HL-60/S4 treated with retinoic acid at 250 ng/mL for 4 days and 3 days (cell line): ENCODE results near the gene S100A7A.
"Not testable (repeated sequence)": the region's sequence is repeated elsewhere in the genome, so short reads cannot be mapped to it uniquely, and the experiment has no call there.

Source experiments
- in situ Hi-C: fragments of 300-500 bp; cut with MboI; formaldehyde crosslinking; loops from 2 replicates; pipeline ENCODE4 v1.7.0; 2022; ENCODE audit warnings: low sequenced_read_pairs

Gene S100A7A

GRCh38 chr1:153419436-153419793, 3.1 kb downstream of the S100A7A start:
- in situ Hi-C loops: not testable (repeated sequence)

- in situ Hi-C loops: no loop called here
These were observed 4.0 kb downstream of the S100A7A start for GRCh38 chr1:153420306-153420705.

DNA sequence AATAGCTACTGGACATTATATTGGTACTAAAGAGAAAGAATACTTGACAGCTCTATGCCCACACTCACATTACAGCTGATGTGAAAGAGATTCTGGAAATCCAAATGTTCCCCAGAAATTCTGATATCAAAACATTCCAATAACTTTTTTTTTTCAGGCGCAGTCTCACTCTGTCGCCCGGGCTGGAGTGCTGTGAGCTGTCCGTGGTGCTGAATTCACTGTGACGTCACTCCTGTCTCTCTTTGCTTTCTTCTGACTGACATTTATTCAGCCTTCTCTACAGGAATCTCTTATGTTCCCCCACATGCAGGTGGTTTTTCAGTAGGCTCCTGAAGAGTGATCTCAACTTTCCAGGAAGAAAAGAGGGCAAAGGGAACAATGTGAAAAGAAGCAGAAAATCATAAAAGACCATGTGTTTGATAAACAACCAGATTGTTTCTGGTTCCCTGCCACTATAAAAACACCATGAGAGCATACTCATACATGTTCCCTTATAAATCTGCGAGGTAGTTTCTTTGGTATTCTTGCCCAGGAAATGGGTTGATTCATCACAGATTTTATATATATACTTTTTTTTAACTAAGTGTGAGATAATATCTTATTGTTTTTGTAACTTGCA, 6.2 kb downstream of the S100A7A start:
- in situ Hi-C loops: no loop called here

DNA sequence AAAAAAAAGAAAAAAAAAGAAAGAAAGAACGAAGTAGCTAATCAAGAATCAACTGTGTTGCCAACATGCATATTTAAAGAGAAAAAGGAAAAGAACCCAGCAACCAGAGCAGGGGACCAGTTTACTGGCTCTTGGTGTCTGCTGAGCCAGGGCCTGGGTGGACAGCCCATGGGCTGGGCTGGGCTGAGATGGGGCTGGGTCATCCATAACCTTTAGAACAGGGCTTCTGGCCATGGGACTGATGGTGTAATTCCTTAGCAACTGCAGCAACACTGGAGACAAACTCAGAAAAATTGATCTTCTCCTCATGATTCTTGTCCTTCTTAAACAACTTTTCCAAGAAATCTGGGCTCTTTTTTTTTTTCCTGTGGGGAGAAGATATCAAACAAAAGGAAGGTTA, 10.5 kb downstream of the S100A7A start:
- in situ Hi-C loops: no loop called here

DNA sequence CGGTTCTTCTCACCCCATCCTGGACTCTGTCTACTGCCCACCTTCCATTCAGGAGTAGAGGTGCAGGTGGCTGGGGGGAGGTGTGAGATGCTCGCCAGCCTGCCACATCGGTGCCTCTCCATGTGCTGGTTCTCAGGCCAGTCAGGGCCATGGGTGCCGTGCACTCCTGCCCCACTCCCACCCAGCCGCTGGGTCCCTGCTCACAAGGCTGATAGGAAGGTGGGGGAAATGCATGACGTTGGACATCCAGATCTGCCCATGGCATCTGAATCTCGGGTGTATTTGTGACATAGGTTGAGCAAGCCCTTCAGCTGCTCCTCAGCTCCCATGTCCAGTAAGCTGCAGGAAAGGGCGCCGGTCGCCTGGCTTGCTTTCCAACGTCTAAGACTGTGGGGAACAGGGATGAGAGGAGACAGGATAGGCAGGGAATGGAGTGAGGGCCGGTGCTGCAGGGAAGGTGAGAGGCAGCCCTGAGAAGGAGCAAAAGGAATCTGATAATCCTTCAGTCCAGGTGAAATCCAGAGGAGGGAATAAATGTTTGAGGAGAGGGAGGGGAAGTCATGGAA, 11.8 kb downstream of the S100A7A start:
- in situ Hi-C loops: no loop called here

DNA sequence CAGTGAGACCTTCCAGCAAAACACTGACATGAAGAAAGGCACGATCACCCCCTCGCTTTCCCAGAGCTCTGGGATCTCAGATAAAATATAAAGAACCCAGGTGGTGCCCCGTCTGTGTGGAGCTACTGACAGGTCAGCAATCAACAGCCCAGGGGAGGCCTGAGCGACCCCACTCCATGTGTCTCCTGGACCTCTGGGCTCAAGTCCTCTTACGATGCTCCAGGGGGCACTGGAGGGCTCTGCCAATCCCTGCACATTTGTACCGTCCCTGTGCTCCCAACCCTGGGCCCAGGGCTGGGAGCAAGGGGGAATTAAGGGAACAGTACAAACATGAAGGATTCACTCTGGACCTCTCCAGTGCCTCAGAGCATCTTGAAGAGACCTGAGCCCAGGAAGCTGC, 12.5 kb downstream of the S100A7A start:
- in situ Hi-C loops: no loop called here

DNA sequence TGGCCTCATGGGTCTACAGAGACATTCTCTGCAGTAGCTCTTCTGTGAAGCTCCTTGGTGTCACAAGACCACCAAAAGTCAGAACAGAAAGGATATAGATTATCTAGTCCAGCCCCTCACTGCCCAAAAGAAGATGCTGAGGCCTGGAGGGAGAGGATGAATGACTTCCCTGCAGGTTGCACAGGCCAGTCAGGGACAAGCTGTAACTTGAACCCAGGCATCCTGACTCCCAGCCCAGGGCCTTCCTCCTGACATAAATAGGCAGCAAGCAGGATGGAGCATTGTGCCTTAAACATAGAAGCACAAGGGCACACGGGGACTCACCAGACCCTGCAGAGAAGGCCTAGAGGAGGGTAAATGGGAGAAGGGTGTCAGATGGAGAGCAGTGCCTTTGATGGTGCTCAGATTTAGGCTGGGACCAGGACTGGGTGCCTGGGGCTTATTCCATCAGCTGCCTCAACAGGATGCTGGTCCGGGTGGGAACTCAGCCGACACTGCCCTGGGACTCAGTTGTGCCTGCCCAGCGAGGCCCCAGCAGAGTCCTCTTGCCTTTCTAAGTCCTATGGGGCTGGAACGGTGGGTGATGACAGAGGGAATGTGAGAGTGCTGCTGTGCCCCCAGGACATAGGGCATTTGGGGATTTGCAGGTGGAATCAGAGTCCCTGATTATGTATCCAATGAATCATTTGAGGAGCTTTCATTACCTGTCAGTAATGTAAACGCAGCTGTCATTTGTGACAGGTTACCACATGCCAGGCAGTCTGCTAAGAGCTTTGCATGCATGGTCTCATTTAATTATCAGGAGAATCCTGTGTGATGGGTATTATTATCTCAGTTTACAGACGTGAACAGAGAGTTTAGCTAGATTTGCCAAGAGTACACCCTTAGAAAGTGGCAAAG, 13.2 kb downstream of the S100A7A start:
- in situ Hi-C loops: no loop called here

- in situ Hi-C loops: no loop called here
These were observed 13.8 kb downstream of the S100A7A start for GRCh38 chr1:153430166-153430553.

- in situ Hi-C loops: no loop called here
These were observed 14.2 kb downstream of the S100A7A start for GRCh38 chr1:153430561-153430960.

DNA sequence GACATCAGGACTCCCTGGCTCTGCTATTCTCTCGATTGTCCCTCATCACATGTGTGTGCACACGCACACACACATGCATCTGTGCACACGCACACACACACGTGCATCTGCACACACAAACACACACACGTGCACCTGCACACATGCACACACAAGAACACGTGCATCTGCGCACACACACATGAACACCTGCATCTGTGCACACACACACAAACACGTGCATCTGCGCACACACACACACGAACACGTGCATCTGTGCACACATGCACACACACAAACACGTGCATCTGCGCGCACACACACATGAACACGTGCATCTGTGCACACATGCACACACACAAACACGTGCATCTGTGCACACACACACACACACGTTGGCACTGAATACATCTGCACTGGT, 14.7 kb downstream of the S100A7A start:
- in situ Hi-C loops: no loop called here

DNA sequence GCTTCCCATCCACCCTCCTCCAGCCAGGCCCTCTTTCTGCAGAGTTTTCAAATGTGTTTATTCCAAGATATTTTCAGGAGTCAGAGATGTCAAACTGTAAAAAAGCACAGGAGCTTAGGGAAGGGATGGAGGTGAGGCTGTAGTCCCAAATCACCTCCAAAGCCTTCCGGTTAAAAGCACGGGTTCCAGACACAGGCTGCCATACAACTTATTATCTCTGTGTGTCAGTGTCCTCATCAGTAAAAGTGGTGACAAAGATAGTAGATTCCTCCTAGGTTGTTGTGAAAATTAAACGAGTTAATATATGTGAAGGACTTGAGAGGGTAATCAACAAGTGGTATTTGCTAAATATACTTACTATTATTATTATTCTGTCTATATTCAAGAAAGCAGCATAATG, 15.1 kb downstream of the S100A7A start:
- in situ Hi-C loops: no loop called here

GRCh38 chr1:153431928-153432327, 15.6 kb downstream of the S100A7A start:
- in situ Hi-C loops: no loop called here

GRCh38 chr1:153432874-153433681, 16.8 kb downstream of the S100A7A start:
- in situ Hi-C loops: no loop called here

DNA sequence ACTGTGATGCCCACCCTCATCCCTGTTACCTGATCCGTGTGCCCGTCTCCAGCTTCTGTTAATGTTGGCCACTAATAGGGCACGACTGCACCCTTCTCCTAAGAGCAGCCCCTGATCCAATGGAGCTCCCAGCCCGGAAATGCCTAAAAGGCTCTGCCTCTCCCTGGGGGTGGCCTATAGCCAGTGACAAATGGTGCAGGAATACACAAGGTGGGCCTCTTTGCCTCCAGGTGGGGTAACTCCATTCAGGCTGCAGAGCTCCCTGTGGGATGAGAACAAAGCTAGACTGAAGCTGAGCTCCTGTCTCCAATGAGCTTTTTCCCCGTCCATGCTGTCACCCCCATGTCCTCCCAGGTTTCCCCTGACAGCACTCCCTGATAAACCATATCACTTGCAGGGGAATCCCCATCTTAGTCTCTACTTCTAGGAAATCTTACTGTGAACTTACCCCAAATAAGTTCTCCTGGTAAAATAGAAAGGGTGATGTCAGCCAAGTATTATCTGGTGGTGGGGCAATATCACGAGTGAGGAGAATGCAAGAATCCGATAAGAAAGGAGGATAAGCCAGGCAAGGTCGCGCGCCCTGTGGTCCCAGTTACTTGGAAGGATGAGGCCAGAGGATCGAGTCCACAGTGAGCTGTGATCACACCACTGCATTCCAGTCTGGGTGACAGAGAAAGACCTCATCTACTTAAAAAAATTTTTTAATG, 18.6 kb downstream of the S100A7A start:
- in situ Hi-C loops: no loop called here

- in situ Hi-C loops: no loop called here
These were observed 20.9 kb downstream of the S100A7A start for GRCh38 chr1:153437236-153437635.

- in situ Hi-C loops: no loop called here
These were observed 22.3 kb downstream of the S100A7A start for GRCh38 chr1:153438599-153438998.

GRCh38 chr1:153439273-153439672, 23.0 kb downstream of the S100A7A start:
- in situ Hi-C loops: no loop called here

GRCh38 chr1:153441238-153441755, 25.0 kb downstream of the S100A7A start:
- in situ Hi-C loops: no loop called here

DNA sequence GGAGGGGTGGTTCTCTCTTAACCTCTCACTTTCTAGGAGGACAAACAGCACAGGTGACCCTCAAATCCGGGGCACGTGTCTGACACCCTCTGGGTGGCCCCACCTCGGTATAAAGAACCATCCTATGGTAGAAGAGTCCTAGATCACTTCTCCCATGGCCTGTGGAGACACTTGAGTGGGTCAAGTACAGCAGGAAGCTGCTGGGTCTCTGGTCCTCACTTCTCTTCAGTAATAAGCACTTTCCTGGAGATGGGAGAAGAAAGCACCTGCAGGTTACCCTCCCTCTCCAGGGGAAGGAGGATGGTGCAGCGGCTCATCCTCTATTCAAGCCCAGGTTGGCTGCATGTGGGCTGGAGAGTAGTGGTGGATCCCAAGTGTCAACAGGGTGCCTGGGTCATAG, 27.2 kb downstream of the S100A7A start:
- in situ Hi-C loops: no loop called here

GRCh38 chr1:153444078-153444477, 27.8 kb downstream of the S100A7A start:
- in situ Hi-C loops: no loop called here
